OCI-LY7 (cell line): Measurements from ENCODE around the gene MYT1.

Experiments used
- CTCF ChIP-seq: fragments of 200-600 bp; sonication (generic); conservative IDR thresholded peaks from 2 replicates; pipeline ENCODE4 v1.5.1; 2014; ENCODE audit warnings: mild to moderate bottlenecking, antibody characterized with exemption, low read length, moderate library complexity, mixed read lengths
- EZH2phosphoT487 ChIP-seq: fragments of 200-600 bp; sonication (generic); IDR thresholded peaks from 2 replicates; pipeline ENCODE4 v1.6.1; 2018; ENCODE audit warnings: low read depth, borderline replicate concordance, mild to moderate bottlenecking, mixed run types, antibody characterized with exemption, low read length, moderate library complexity, mixed read lengths

- no peak for TF ChIP-seq CTCF
- TF ChIP-seq EZH2phosphoT487, result no peak
Measured at GRCh38 chr20:64184795-64185194, 20.5 kb downstream of the MYT1 start.
